Right lobe of liver (tissue), 4 donors: ENCODE results near the gene SYNGR1.

ENCODE experiments used
- CTCF ChIP-seq, 4 donors: fragments of 200-600 bp in 3 of 4; fragments of 450-650 bp in 1 of 4; IDR thresholded peaks; one replicate each; pipeline versions ENCODE4 v1.5.1 to v1.8.0; 2016 to 2022; ENCODE audit warnings: antibody characterized with exemption in 4 of 4, mild to moderate bottlenecking in 2 of 4
- POLR2A ChIP-seq: fragments of 450-650 bp; IDR thresholded peaks from one replicate; pipeline ENCODE4 v1.6.1; 2017; ENCODE audit warnings: antibody characterized with exemption, mild to moderate bottlenecking
- donor health status: DM: no; HTN: no; CAD: no.
- donor health status: DM: no; HTN: no; CAD: no.
- donor health status: DM: no; HTN: yes; CAD: no.

- no peak for TF ChIP-seq CTCF (IDR thresholded peaks at IDR 0.05)
- no peak for TF ChIP-seq POLR2A
Measured at GRCh38 chr22:39431216-39431801, 81.5 kb downstream of the SYNGR1 start.
